Myocyte (in vitro differentiated cells): ENCODE measurements around the gene ALB. TPM values are rescaled to one million over a fixed set of nuclear protein-coding genes. Genes with fewer than 3 reads are reported as not detected.

Experiments
- DNase-seq: peaks from one replicate; pipeline ENCODE4 v3.0.0-alpha.2; 2012; ENCODE audit warnings: low read depth
- total RNA-seq: library from RNA; depleted of rRNA; stranded (reverse); fragments of >200 nt; gene quantifications from 2 replicates; pipeline ENCODE4 v1.2.3, GENCODE V29; 2014

The ALB gene
- total RNA-seq, 1 donor from 2014 or later, result not detected

DNA sequence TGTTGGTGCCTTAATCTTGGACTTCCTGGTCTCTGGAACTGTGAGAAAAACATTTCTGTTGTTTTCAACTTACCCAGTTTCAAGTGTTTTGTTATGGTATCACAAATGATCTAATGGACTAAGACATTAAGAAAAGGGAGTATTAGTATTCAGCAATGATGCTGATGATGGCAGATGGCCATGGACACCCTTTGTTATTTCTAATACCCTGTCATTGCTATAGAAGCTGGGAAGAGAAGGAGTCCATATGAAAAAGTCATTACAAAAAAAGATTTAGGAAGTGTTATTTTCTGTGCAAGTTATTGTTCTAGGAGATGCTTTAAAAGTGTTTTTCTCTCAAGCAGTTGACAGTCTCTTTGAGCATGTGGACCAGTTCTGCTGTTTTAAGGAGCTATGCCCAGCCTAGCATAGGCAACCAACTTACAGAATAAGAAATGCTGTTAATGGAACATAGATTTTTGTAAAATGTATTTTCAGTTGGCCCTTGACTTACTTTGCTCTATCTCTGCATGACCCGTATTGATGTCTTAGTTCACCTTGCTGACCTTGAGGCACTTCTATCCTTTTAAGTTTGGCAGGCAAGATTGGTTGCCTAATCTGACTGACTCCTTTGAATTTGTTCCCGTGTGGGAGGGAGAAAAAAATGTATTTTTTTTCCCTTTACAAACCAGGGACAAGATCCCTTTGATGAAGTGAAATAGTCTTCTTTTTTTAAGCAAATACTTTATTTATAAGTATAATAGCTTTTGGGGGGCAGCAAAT lies 25.9 kb downstream of the ALB start:
- DNase-seq, result no peak

DNA sequence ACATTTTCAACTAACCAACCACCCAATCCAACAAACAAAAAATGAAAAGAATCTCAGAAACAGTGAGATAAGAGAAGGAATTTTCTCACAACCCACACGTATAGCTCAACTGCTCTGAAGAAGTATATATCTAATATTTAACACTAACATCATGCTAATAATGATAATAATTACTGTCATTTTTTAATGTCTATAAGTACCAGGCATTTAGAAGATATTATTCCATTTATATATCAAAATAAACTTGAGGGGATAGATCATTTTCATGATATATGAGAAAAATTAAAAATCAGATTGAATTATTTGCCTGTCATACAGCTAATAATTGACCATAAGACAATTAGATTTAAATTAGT lies 27.7 kb downstream of the ALB start:
- no peak for DNase-seq

DNA sequence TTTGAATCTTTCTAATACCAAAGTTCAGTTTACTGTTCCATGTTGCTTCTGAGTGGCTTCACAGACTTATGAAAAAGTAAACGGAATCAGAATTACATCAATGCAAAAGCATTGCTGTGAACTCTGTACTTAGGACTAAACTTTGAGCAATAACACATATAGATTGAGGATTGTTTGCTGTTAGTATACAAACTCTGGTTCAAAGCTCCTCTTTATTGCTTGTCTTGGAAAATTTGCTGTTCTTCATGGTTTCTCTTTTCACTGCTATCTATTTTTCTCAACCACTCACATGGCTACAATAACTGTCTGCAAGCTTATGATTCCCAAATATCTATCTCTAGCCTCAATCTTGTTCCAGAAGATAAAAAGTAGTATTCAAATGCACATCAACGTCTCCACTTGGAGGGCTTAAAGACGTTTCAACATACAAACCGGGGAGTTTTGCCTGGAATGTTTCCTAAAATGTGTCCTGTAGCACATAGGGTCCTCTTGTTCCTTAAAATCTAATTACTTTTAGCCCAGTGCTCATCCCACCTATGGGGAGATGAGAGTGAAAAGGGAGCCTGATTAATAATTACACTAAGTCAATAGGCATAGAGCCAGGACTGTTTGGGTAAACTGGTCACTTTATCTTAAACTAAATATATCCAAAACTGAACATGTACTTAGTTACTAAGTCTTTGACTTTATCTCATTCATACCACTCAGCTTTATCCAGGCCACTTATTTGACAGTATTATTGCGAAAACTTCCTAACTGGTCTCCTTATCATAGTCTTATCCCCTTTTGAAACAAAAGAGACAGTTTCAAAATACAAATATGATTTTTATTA lies 28.3 kb downstream of the ALB start:
- DNase-seq, result no peak

DNA sequence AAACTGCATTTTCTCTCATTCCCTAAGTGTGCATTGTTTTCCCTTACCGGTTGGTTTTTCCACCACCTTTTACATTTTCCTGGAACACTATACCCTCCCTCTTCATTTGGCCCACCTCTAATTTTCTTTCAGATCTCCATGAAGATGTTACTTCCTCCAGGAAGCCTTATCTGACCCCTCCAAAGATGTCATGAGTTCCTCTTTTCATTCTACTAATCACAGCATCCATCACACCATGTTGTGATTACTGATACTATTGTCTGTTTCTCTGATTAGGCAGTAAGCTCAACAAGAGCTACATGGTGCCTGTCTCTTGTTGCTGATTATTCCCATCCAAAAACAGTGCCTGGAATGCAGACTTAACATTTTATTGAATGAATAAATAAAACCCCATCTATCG lies 29.1 kb downstream of the ALB start:
- no peak for DNase-seq

DNA sequence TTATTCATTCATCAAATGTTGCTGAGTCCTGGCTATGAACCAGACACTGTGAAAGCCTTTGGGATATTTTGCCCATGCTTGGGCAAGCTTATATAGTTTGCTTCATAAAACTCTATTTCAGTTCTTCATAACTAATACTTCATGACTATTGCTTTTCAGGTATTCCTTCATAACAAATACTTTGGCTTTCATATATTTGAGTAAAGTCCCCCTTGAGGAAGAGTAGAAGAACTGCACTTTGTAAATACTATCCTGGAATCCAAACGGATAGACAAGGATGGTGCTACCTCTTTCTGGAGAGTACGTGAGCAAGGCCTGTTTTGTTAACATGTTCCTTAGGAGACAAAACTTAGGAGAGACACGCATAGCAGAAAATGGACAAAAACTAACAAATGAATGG lies 30.2 kb downstream of the ALB start:
- DNase-seq, result no peak

DNA sequence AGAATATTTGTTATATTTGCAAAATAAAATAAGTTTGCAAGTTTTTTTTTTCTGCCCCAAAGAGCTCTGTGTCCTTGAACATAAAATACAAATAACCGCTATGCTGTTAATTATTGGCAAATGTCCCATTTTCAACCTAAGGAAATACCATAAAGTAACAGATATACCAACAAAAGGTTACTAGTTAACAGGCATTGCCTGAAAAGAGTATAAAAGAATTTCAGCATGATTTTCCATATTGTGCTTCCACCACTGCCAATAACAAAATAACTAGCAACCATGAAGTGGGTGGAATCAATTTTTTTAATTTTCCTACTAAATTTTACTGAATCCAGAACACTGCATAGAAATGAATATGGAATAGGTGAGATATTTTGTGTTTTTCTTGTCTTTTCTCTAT lies 31.9 kb downstream of the ALB start, which contains the start of gene AFP:
TSS of gene AFP (plus strand) at position 238 of the 400 bp plus-strand sequence. CDS start at position 280, 42 bp downstream.
- no peak for DNase-seq

DNA sequence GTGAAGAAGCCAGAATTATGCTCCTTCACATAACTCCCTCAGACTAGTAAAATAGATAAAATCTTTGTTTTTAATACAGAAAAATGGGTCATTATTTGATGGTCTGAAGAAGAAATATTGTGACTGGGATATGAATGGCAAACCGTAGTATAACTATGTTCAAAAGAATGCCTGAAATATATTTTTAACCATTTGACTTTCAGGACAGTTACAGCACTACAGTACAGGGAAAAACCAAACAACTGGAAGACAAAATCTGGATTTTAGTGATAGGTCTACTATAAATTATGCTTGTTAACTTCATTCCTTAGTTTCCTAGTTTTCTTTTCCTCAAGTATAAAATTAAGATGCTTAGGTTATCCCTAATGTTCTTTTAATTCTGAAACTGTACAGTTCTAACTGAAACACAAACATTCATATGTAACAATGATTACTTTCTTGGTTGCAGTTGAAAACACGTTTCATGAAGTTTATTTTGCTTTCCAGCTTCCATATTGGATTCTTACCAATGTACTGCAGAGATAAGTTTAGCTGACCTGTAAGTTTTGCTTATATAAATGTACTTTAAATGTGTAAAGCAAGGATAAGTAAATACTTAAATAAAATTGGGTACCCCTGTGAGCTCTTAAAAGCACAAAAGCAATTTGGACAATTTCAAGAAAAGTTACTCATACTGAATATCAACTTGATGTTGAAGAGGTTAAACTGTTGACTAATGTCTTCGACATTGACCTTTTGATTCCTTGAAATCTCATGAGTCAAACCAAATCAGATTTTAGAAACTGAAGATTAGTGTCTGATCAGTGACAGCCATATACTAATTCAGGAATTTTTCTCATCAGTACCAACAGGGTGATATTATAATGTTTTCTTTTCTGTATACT lies 32.8 kb downstream of the ALB start:
- no peak for DNase-seq

DNA sequence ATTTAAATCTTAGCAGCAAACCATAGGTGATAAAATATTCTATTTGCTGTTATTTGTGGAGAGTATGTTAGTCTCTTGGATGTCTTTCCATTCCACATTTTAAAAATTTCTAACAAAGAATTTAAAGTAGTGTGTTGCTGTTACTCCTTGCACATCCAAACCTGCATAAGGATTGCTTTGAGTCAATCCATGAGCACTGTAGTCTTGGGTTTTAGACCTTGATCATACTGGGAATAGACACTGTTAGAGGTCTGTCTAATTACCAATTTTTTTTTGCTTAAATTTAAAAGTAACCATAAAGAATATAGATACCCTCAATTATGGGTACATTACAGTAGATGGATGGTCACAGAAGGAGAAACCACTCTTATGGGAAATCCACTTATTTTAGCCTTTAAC lies 33.5 kb downstream of the ALB start:
- no peak for DNase-seq

DNA sequence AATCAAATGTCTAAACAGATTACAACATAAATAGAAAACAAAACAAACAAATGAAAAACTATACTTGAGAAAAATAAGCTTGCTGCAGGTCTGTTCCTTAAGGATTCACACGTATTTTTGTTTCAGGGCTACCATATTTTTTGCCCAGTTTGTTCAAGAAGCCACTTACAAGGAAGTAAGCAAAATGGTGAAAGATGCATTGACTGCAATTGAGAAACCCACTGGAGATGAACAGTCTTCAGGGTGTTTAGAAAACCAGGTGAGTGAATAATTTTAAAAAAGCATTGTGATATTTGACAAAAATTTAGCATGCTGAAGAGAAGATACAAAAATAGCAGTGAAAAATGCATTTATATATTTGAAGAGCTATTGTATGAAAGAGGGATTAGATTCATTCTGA lies 34.0 kb downstream of the ALB start:
- no peak for DNase-seq

DNA sequence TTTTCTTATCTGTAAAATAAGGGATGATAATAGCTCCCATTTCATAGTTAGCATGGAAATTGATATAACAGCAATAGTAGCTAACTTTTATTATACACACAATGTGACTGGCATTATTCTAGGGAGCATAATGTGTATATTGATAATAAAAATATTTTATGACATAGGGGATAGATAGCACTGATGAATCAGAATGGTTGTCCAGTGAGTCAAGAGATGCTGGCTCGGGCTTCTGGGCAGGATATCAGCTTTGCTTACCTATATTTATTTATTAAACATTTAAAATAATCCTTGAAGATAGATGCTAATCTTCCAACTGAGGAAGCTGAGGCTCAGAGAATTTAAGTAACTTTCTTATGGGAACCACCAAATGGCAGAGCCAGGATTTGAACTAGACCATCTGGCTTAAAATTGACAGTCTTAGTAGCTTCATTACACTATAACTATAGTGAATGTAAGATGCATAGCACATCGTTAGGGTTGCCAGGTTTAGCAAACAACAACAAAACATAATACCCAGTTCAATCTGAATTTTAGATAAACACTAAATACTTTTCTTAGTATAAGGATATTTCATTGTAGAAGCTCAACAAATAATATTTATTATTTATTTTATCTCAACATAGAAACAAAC lies 34.6 kb downstream of the ALB start:
- no peak for DNase-seq

DNA sequence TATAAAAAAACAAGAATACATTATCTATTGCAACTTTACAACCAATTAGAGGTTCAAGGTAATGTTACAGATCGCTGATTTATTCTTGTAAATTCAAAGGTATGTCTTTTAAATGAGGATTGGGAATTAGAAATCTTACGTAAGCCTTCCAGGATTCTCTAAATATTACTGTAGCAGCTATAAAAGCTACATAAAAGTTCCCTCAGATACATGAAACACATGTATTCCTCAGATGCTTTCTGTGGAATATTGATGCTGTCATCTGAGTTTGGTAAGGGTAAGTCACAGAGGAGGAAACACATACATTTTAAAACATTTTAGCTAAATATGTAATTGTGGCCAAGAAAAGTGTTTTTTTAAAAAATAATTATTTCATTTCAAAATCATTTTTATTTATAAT lies 35.4 kb downstream of the ALB start:
- DNase-seq, result no peak

DNA sequence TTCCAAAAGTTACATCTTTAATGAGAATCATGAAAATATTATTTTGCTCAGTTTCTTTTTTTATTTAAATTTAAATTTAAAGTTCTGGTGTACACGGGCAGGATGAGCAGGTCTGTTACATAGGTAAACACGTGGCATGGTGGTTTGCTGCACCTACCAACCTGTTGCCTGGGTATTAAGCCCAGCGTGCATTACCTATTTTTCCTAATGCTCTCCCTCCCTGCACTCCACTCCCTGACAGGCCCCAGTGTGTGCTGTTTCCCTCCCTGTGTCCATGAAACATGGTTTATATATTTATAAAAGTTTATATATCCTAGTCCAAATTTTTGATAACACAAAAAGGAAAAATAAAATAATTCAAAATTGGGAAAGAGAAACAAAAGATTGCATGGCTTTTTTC lies 35.9 kb downstream of the ALB start:
- no peak for DNase-seq

DNA sequence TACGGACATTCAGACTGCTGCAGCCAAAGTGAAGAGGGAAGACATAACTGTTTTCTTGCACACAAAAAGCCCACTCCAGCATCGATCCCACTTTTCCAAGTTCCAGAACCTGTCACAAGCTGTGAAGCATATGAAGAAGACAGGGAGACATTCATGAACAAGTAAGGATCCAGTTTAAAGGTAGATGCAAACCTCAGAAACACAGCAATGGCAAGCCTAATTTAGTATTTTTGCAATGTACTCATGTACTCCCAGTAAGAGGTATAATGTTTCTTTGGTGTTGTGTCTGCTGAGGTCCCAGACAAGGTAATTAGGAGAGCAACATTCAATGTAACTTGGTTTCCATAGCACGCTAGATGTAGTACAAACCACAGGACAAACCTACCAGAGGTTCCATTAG lies 36.6 kb downstream of the ALB start:
- DNase-seq, result no peak

DNA sequence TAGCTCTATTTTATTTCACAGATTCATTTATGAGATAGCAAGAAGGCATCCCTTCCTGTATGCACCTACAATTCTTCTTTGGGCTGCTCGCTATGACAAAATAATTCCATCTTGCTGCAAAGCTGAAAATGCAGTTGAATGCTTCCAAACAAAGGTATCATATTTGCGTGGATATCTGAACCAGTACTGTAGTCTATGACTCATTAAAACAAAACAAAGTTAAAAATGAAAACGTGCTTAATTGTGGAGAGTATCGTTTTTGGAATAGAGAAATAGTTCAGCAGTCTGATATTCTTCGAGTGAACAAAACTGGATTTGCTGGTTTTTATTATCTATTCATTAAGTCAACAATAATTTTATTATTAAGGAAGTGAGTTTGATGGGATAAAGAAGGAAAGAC lies 38.2 kb downstream of the ALB start:
- DNase-seq, result no peak

DNA sequence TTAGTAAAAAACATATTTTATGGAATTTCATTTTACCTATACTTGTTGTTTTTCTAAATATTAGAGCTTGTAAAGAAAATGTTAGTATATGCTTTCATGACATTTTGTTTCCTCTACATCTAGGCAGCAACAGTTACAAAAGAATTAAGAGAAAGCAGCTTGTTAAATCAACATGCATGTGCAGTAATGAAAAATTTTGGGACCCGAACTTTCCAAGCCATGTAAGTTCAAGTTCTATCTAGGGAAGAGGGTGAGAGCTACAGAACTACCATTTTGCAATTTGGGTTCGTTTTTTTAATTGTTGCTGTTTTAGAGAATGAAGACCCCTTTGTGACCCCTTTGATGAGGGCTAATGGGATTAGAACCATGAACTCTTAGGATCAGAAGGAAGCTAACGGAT lies 39.1 kb downstream of the ALB start:
- no peak for DNase-seq

DNA sequence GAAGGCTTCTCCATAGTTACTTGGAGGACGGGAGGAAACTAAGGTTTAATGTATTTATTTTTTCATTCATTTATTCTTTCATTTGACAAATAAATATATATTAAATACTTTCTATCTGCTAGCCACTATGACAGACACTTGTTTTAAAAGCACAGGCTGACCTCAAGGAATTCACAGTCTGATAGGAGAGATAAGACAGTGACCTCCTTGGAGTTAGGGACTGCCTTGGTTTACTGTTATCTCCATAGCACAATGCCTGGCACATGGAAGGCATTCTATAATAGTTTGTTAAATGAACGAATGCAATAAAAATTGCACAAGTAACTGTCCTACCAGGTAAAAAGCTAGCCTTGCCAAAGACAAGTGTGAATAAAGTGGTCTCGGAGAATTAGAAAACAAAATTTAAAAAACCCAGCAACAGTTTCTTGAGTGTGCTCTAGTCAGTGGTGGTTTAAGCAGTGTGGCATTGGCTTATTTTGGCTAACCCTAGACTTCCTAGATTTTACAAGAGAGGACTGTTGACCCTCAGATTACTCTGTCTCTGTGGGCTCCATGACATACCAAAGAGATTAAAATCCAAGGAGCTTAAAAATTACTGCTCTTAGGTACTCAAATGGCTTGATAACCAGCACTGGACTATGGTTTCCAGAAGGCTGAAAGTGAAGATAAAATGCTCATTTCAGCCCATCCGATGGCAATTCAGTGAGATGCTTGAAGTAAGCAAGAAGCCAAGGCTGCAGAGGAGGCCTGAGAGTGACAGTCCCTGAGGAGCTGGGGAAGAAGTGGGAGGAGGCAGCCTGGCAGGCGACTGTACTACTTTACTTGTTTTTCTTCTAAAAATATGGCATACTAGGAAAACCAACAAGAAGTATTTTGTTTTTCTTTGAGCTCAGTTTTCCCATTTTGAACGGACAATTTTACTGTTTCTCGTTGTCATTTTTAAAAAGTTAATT lies 41.6 kb downstream of the ALB start:
- no peak for DNase-seq

DNA sequence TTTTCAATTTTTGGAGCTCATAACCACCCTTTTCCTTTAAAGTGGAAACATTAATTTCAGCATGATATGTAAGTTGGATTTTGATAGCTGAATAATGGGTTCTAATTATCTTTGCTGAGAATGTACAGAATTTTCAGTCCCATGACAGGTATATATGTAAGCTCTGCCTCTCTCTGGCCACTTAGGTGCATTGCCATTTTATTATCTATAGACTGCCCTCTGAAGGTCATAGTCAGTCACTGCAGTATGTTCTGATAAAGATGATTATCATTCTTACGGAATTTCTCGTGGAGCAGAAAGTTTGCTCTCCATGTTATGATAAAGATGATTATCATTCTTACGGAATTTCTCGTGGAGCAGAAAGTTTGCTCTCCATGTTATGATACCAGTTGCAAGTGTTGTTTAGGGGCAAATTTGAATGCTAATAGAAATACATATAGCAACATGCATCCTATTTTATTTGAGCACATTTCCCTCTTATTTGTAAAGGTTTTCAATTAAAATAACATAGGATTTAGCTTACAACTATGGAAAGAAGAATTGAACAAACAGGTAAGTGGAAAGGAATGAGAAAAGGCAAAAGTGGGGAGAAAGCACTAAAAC lies 42.4 kb downstream of the ALB start:
- peak; percentile 38 for DNase-seq

DNA sequence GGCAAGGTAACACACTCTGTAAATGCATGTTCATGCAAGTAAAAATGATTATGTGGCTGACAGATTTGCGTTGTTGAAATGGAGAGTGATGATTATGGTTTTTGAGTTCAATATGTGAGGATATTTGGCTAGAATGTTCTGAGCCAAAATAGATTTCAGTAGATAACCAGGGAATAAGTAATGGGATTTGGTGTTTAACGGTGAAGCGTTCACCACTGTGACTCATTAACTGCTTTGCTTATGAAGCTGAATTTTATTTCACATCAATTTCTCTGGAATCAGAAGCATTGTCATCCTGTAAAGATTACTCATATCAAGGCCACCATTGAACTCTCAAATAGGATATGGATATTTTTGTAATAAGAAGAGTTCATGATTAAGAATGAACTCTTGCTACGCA lies 43.6 kb downstream of the ALB start:
- no peak for DNase-seq

DNA sequence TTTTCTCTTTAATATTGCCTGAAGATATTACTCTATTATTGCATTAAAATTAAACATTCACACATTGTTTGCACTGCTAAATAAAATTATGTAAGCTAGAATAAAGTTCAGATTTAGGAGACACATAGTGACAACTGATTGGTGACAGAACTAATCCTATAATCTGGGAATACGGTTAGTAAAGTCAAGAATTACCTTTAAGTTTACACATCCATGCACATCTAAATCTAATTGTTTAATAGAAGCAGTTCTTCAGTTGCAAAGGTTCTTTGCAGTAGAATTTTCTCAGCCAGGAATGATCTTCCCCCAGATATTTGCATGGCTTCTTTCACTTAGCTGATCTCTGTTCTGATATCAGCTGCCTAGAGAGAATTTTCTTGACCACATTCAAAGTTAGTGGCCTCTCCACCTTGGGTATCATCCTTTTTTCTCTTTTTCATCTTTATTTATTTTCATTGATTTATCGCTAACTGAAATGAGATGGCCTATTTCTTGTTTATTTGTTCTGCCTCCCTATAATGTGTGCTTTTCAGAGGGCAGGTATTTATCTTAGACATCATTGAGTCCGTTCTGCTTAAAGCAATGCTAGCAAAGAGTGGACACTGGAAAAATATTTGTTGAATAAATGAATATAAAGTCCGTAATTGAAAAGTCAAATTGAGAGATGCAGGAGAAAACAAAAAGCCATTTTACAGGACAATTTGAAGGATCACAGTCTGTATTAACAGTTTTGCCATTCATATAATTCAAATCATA lies 44.5 kb downstream of the ALB start:
- DNase-seq, result no peak
